GM20000 (cell line): ENCODE measurements around the gene SLC16A10.

ENCODE experiments used
- DNase-seq: peaks from one replicate; pipeline ENCODE4 v3.0.0; 2012; ENCODE audit warnings: low spot score
- CTCF ChIP-seq: IDR thresholded peaks from 2 replicates; pipeline ENCODE4 v1.5.1; 2012; ENCODE audit warnings: mild to moderate bottlenecking, control low read depth; ENCODE audit errors: extremely low read depth, missing control alignments

SLC16A10 gene

GRCh38 chr6:111256646-111257045 is 169.3 kb downstream of the SLC16A10 start:
- no peak for DNase-seq
- TF ChIP-seq CTCF: no peak

GRCh38 chr6:111258010-111258409 is 170.7 kb downstream of the SLC16A10 start:
- no peak for DNase-seq
- no peak for TF ChIP-seq CTCF

GRCh38 chr6:111258615-111259088 is 171.3 kb downstream of the SLC16A10 start:
- no peak for TF ChIP-seq CTCF
- DNase-seq: no peak

- peak; percentile 99 for TF ChIP-seq CTCF
- peak; percentile 96 for DNase-seq
These were observed 172.0 kb downstream of the SLC16A10 start for GRCh38 chr6:111259089-111259831.

GRCh38 chr6:111260570-111261298 is 173.4 kb downstream of the SLC16A10 start:
- TF ChIP-seq CTCF: no peak
- DNase-seq: no peak

GRCh38 chr6:111263837-111264236 is 176.5 kb downstream of the SLC16A10 start:
- no peak for TF ChIP-seq CTCF
- DNase-seq: no peak

GRCh38 chr6:111265842-111266241 is 178.5 kb downstream of the SLC16A10 start:
- no peak for DNase-seq
- TF ChIP-seq CTCF: no peak
